Measurements from ENCODE around the gene TKT.
A peak's percentile ranks its signal among the peaks of the same experiment; 100 is the strongest.

TKT gene

DNA sequence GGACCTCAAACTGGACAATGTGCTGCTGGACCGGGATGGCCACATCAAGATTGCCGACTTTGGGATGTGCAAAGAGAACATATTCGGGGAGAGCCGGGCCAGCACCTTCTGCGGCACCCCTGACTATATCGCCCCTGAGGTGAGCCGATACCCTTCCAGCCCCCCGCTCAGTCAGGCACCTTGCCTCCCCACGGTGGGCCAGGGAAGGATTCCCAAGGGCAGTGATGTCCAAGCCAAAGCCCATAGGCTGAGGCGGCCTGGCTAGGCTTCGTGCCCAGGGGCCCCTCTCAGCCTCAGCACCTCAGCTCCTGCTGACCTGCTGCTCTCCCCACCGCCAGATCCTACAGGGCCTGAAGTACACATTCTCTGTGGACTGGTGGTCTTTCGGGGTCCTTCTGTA is 67.1 kb downstream of the TKT start:
- no peak for DNase-seq
- in situ Hi-C loops (cut with MboI; ENCODE audit: low pct_unique_long_range_greater_than_20kb, low sequenced_read_pairs), result no loop called here

DNA sequence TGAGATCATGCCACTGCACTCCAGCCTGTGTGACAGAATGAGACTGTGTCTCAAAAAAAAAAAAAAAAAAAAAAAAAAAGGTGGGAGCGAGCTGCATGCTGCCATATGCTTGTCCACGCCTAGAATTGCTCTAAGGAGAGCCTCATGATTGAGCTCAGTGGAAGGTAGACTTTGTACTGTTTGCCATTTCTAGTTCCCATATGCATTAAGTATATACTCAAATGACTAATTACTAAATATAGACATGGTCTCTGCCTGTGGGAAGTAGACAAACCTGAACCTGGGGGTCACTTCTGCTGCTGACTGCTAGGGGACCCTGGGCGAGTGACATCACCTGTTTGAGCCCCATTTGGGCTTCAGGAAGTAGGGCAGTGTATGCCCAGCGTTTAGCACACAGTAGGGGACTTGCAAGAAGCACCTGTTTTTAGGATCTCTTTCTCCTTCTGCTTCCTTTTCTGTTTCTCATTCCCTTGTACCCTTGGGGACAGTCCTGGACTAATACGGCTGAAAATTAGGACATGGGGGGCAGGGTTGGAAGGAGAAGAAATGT is 67.6 kb downstream of the TKT start:
- in situ Hi-C loops (cut with MboI; ENCODE audit: low pct_unique_long_range_greater_than_20kb, low sequenced_read_pairs), result no loop called here

DNA sequence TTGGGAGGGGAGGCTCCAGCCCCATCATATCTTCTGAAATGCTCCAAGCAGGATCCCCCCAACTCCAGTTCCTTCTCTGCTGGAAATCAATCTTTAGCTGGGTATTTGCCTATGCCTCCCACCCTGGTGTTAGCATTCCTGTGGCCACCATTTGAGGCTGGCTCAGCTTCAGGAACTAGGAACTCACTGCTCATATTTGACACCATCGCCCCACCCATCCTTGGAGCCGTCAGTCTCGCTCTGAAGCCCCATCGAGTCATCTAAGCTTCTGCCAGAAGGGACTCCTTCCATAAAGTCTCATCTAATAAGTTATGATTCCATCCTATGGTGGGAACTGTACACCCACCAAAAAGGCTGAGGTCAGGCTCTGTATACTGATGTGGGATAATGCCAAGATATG is 68.4 kb downstream of the TKT start:
- in situ Hi-C loops (cut with MboI; ENCODE audit: low pct_unique_long_range_greater_than_20kb, low sequenced_read_pairs), result no loop called here

More for the DNA sequence above, 67.6 kb downstream of the TKT start:
- no peak for DNase-seq

DNA sequence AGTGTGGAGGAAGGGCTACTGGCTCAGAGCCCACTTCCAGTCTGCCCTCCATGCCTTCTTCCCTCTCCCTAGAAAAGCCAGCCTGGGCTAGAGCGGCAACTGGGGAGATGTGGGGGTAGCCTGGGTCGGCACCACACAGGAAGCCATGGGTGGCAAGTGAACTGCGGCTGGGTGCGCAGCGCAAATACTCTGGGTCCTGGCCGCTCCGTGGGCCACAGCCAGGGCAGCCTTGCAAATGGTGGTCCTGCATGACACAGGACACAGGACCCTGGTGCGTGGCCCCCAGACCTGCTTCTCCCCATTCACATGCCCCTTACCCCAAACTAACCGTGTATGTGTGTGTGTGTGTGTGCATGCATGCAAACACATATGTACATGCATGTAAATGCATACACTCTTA is 69.1 kb downstream of the TKT start:
- in situ Hi-C loops (cut with MboI; ENCODE audit: low pct_unique_long_range_greater_than_20kb, low sequenced_read_pairs), result no loop called here
- DNase-seq, result no peak

More for the DNA sequence above, 68.4 kb downstream of the TKT start:
- no peak for DNase-seq

DNA sequence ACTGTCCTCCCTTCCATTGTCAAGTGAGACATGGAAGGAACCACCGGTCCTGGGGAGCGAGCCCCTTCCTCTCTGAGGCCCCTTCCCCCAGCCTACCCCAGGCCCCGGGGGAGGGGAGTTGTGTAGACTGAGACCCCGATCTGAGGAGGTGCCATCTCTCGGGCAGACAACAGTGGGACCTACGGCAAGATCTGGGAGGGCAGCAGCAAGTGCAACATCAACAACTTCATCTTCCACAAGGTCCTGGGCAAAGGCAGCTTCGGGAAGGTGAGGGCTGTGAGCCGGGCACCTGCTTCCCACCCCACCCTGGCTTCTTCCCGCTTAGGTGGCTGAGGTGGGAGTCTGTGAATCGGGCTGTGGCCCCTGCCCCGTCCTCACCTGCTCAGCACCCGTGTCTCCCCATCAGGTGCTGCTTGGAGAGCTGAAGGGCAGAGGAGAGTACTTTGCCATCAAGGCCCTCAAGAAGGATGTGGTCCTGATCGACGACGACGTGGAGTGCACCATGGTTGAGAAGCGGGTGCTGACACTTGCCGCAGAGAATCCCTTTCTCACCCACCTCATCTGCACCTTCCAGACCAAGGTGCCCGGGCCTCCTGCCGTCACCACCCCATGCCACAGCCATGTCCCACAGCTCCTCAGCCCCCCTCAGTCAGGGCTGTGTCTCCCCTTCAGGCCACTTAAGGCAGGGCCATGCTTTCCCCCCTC is 69.9 kb downstream of the TKT start:
- in situ Hi-C loops (cut with MboI; ENCODE audit: low pct_unique_long_range_greater_than_20kb, low sequenced_read_pairs), result no loop called here
- DNase-seq, result no peak

DNA sequence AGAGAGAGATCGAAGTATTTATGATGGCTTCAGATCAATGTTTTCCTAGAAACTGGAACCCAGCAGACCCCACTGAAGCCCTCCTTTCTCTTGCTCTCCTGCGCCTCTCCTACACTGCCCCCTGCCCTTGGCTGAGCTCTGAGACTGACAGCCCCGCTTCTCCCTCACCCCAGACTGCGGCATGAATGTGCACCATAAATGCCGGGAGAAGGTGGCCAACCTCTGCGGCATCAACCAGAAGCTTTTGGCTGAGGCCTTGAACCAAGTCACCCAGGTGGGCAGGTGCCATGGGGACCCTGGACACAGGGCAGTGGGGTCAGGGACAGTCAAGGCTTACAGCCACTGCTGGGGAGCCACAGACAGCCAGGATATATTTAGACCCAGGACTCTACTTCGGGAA is 71.1 kb downstream of the TKT start:
- in situ Hi-C loops (cut with MboI; ENCODE audit: low pct_unique_long_range_greater_than_20kb, low sequenced_read_pairs), result no loop called here
- DNase-seq, result no peak

DNA sequence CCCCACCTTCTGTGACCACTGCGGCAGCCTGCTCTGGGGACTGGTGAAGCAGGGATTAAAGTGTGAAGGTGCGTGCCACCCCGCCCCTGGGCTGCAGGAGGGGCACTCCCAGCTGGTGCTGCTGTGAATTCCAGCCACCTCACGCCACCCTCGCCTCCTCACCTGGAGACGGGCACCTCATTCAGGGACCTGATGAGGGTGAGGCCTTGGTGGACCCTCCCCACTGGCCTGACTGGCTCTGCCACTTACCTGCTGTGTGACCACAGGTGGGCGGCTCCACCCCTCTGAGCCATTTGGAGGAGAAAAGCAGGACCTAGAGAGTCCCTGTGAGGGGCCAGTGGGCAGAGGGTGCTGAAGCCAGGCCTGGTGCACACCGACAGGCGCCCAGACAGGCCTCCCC is 72.3 kb downstream of the TKT start:
- DNase-seq, result no peak
- in situ Hi-C loops (cut with MboI; ENCODE audit: low pct_unique_long_range_greater_than_20kb, low sequenced_read_pairs), result no loop called here

DNA sequence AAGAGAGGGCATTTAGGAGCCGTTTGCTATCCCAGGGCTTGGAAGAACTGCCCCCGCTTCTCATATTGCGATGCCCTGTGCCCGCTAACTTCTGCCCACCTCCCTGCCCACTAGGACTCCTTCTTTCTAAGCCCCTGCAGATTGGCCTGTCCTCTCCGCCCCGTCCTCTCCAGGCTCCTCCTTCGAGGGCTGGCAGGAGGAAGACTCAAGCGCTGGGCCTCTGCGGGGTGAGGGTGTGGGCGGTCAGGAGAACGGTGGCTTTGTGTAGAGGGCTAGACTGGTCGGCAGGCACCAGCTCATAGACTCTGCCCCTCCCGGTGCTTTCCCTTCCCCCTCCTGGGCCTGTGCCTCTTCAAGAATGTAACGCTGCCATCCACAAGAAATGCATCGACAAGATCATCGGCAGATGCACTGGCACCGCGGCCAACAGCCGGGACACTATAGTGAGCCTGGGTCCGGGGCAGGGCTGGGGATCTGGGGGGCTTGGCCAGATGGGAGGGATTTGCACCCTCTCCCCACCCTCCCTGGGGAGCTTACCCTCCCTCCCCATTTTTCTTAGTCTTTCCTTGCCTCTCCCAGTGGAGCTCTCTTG is 73.0 kb downstream of the TKT start:
- no peak for DNase-seq
- in situ Hi-C loops (cut with MboI; ENCODE audit: low pct_unique_long_range_greater_than_20kb, low sequenced_read_pairs), result no loop called here

DNA sequence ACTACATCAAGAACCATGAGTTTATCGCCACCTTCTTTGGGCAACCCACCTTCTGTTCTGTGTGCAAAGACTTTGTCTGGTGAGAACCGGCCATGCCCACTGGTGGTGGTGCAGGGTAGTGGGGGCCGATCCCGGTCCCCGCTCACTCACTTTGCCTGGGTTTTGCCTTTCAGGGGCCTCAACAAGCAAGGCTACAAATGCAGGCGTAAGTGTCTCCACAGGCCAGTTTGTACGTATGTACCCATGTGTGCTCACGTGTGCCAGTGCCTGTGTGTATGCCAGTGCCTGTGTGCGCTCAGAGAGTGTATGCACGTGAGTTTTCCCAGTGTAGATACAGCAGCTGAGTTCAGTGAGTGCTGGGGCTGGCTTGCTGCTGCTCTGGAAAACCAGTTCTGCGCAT is 74.3 kb downstream of the TKT start:
- in situ Hi-C loops (cut with MboI; ENCODE audit: low pct_unique_long_range_greater_than_20kb, low sequenced_read_pairs), result no loop called here
- no peak for DNase-seq

DNA sequence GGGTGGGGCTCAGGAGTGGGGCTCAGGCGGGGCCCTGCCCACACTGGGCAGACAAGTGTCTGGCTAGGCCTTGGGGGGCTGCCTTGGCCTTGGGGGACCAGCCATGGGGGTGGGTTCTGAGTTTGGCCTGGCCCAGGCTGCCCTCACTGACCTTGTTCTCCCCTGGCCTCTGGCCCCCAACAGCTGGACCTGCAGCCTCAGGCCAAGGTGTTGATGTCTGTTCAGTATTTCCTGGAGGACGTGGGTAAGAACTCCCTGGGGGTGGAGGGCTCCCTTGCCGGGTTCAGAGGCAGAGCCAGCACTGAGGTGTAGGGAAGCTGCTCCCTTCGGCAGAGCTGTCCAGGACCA is 74.8 kb downstream of the TKT start:
- in situ Hi-C loops (cut with MboI; ENCODE audit: low pct_unique_long_range_greater_than_20kb, low sequenced_read_pairs), result no loop called here
- no peak for DNase-seq

DNA sequence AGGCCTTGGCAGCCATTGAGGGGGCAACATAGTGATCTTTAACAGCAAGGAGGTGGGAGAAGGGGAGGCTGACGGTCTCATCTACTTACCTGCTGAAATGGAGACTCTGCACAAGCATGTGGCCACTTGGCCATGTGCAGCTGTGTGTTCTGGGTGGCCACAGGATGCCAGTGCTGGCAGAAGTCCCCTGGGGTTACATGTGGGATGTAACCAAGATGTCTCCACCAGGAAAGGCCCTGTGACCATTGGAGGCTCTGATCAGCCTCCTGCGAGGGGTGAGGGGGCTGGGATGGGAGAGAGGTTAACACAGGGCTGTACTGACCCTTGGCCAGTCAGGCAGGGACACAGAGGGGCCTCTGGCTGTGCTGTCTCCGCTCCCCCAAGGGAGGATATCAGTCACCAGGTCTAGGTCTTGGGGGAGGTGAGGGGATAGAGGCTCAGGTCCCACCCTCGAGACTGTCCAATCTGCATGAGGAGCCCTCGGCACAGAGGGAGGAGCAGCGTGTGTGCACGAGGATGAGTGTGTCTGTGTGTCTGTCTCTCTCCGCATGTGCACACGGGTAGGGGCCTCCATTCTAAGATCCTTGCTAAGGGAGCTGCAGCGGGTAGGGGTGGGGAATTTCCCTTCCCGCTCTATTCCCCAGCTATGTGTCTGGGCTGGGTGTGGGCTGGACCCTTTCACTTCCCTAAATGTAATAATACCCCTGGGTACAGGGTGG is 75.4 kb downstream of the TKT start:
- DNase-seq, result peak; percentile 50
- in situ Hi-C loops (cut with MboI; ENCODE audit: low pct_unique_long_range_greater_than_20kb, low sequenced_read_pairs), result no loop called here

DNA sequence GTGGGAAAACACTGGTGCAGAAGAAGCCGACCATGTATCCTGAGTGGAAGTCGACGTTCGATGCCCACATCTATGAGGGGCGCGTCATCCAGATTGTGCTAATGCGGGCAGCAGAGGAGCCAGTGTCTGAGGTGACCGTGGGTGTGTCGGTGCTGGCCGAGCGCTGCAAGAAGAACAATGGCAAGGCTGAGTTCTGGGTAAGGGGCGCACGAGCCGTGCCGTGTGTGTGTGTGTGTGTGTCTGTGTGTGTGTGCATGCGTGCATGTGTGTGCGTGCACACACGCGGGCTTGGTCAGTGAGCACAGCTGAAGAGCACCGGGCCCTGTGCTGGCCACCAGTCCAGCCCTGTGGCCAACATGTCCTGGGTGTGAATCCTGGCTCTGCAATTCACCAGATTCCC is 76.2 kb downstream of the TKT start:
- in situ Hi-C loops (cut with MboI; ENCODE audit: low pct_unique_long_range_greater_than_20kb, low sequenced_read_pairs), result no loop called here
- no peak for DNase-seq

DNA sequence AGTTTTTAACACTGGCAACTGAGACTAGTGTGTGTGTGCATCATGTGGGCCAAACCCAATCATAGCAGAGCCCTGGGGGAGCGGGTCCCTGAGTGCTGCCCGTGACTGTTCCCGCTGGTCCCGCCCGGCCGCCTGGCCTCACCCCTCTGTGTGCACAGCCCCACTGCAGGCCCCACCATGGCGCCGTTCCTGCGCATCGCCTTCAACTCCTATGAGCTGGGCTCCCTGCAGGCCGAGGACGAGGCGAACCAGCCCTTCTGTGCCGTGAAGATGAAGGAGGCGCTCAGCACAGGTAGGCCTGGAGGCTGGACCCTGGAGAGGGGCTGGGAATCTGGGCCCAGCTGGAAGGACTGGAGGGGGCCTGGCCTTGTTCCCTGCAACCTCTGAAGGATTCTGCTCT is 77.6 kb downstream of the TKT start:
- in situ Hi-C loops (cut with MboI; ENCODE audit: low pct_unique_long_range_greater_than_20kb, low sequenced_read_pairs), result no loop called here
- no peak for DNase-seq

DNA sequence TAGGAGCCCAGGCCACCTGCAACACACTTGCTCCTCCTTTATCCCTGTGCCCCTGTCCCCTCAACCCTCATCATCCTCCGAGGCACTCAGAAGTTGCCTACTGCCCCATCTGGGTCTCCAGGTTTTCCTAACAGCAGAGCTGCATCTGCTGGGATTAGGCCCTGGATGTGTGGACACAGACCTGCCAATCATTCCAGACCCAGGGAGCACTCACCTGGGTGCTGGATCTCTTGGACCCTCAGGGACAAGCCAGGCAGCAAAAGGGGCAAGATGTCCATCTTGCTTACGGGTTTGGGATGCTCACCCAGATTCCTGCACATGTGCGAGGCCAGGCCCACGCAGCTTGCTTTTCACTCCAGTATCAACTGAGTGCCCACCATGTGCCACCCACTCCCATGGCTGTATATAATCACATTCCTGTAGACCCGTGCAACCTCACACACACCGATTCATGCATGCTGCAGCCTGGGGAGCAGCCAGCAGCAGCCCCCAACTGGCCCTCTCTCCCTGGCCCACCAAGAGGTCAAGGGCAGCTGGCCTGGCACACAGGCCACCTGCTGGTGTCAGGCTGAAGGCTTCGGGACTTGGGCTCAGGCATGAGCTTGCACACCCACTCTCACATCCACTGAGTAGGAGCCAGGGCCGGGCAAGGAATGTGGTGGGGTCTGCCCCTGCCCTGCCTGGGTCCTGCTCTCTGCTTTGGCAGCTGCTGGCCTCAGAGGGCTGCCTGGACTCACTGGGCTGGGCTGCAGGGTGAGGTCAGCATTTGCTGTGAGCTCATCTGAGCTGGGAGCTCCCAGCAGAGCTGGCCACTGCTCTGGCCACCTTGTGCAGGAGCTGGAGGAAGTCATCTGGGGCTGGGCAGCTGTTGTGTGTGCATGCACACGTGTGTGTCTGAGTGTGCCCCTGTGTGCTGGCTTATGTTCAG is 79.9 kb downstream of the TKT start:
- in situ Hi-C loops (cut with MboI; ENCODE audit: low pct_unique_long_range_greater_than_20kb, low sequenced_read_pairs), result no loop called here
- no peak for DNase-seq
